ENCODE results near the gene SLC1A7.

SLC1A7 gene

GRCh38 chr1:53061123-53061858 lies 81.1 kb downstream of the SLC1A7 start:
- DNase-seq (ENCODE audit: low spot score) = no peak

- DNase-seq (ENCODE audit: low spot score) = no peak
Measured at GRCh38 chr1:53060579-53060978, 81.9 kb downstream of the SLC1A7 start.

GRCh38 chr1:53057127-53057526 lies 85.3 kb downstream of the SLC1A7 start:
- DNase-seq (ENCODE audit: low spot score) = no peak

- DNase-seq (ENCODE audit: low spot score) = no peak
Measured at GRCh38 chr1:53051676-53052075, 90.8 kb downstream of the SLC1A7 start.

GRCh38 chr1:53050310-53050709 lies 92.1 kb downstream of the SLC1A7 start:
- DNase-seq (ENCODE audit: low spot score) = no peak

- no peak for DNase-seq (ENCODE audit: low spot score)
Measured at GRCh38 chr1:53049574-53049967, 92.9 kb downstream of the SLC1A7 start.

GRCh38 chr1:53048960-53049573 lies 93.4 kb downstream of the SLC1A7 start:
- no peak for DNase-seq (ENCODE audit: low spot score)

- DNase-seq (ENCODE audit: low spot score) = no peak
Measured at GRCh38 chr1:53047737-53048736, 94.4 kb downstream of the SLC1A7 start.

- DNase-seq (ENCODE audit: low spot score) = no peak
Measured at GRCh38 chr1:53046930-53047329, 95.5 kb downstream of the SLC1A7 start.

- DNase-seq (ENCODE audit: low spot score) = no peak
Measured at GRCh38 chr1:53044926-53045325, 97.5 kb downstream of the SLC1A7 start.

- DNase-seq (ENCODE audit: low spot score) = no peak
Measured at GRCh38 chr1:53043271-53043670, 99.2 kb downstream of the SLC1A7 start.

GRCh38 chr1:53038566-53038965 lies 103.9 kb downstream of the SLC1A7 start:
- DNase-seq (ENCODE audit: low spot score) = no peak
